H9 (cell line): ENCODE data around the gene CC2D1A. TPM values are rescaled to one million over a fixed set of nuclear protein-coding genes. Genes with fewer than 3 reads are reported as not detected.

Source experiments
- DNase-seq: peaks from one replicate; pipeline ENCODE4 v3.0.0-alpha.2; 2017
- H2AFZ ChIP-seq: one replicate; pipeline ENCODE4 v1.6.1; 2013; ENCODE audit warnings: mild to moderate bottlenecking, low read length, control low read depth, moderate library complexity
- H2AK5ac ChIP-seq: 2 replicates; pipeline ENCODE4 v1.6.1; 2013; ENCODE audit warnings: low read length, control low read depth, mixed read lengths; ENCODE audit not compliant: insufficient read length
- H2BK120ac ChIP-seq: one replicate; pipeline ENCODE4 v1.6.1; 2013; ENCODE audit warnings: low read depth, mild to moderate bottlenecking, low read length, control low read depth, inconsistent platforms; ENCODE audit not compliant: poor library complexity, severe bottlenecking
- H2BK12ac ChIP-seq: 2 replicates; pipeline ENCODE4 v1.6.1; 2013; ENCODE audit warnings: low read length, control low read depth, mixed read lengths, low read depth; ENCODE audit not compliant: insufficient read length
- H2BK15ac ChIP-seq: 2 replicates; pipeline ENCODE4 v1.6.1; 2013; ENCODE audit warnings: low read depth, low read length, control low read depth
- H2BK20ac ChIP-seq: one replicate; pipeline ENCODE4 v1.6.1; 2013; ENCODE audit warnings: low read depth, mild to moderate bottlenecking, low read length, control low read depth, inconsistent platforms; ENCODE audit not compliant: poor library complexity, severe bottlenecking
- H2BK5ac ChIP-seq: 2 replicates; pipeline ENCODE4 v1.6.1; 2013; ENCODE audit warnings: low read length, control low read depth, mixed read lengths; ENCODE audit not compliant: insufficient read length
- H3K14ac ChIP-seq: 2 replicates; pipeline ENCODE4 v1.6.1; 2013; ENCODE audit warnings: low read length, control low read depth; ENCODE audit not compliant: insufficient read depth
- H3K18ac ChIP-seq: 2 replicates; pipeline ENCODE4 v1.6.1; 2013; ENCODE audit warnings: low read depth, mild to moderate bottlenecking, mixed read lengths, low read length, control low read depth; ENCODE audit not compliant: insufficient read length
- H3K23ac ChIP-seq: 2 replicates; pipeline ENCODE4 v1.6.1; 2013; ENCODE audit warnings: low read length, control low read depth, mixed read lengths, low read depth; ENCODE audit not compliant: insufficient read length
- H3K23me2 ChIP-seq: 2 replicates; pipeline ENCODE4 v1.6.1; 2013; ENCODE audit warnings: low read depth, mild to moderate bottlenecking, mixed read lengths, low read length, control low read depth; ENCODE audit not compliant: insufficient read length, poor library complexity, severe bottlenecking
- H3K27ac ChIP-seq: 2 replicates; pipeline ENCODE4 v1.5.1; 2013; ENCODE audit warnings: low read length, control low read depth, mixed read lengths, low read depth; ENCODE audit not compliant: insufficient read length
- H3K27me3 ChIP-seq: 2 replicates; pipeline ENCODE4 v1.6.1; 2013; ENCODE audit warnings: low read length, control low read depth, inconsistent platforms; ENCODE audit not compliant: insufficient read depth
- H3K4ac ChIP-seq: 2 replicates; pipeline ENCODE4 v1.6.1; 2013; ENCODE audit warnings: low read depth, mild to moderate bottlenecking, control low read depth, inconsistent platforms, low read length, moderate library complexity
- H3K4me1 ChIP-seq: 2 replicates; pipeline ENCODE4 v1.6.1; 2013; ENCODE audit warnings: low read length, control low read depth, inconsistent platforms; ENCODE audit not compliant: insufficient read depth
- H3K4me2 ChIP-seq: 2 replicates; pipeline ENCODE4 v1.6.1; 2013; ENCODE audit warnings: low read length, control low read depth, mixed read lengths; ENCODE audit not compliant: insufficient read length, insufficient read depth
- H3K56ac ChIP-seq: 2 replicates; pipeline ENCODE4 v1.6.1; 2013; ENCODE audit warnings: low read depth, mild to moderate bottlenecking, mixed read lengths, low read length, control low read depth; ENCODE audit not compliant: insufficient read length
- H3K79me1 ChIP-seq: 2 replicates; pipeline ENCODE4 v1.6.1; 2013; ENCODE audit warnings: low read depth, mild to moderate bottlenecking, moderate library complexity, low read length, control low read depth, inconsistent platforms; ENCODE audit not compliant: insufficient read depth, poor library complexity, severe bottlenecking
- H3K79me2 ChIP-seq: 2 replicates; pipeline ENCODE4 v1.6.1; 2013; ENCODE audit warnings: low read length, control low read depth, inconsistent platforms; ENCODE audit not compliant: insufficient read depth
- H3K9ac ChIP-seq: 2 replicates; pipeline ENCODE4 v1.6.1; 2013; ENCODE audit warnings: low read length, control low read depth, mixed read lengths; ENCODE audit not compliant: insufficient read length; ENCODE audit errors: extremely low read depth
- H3K9me3 ChIP-seq: one replicate; pipeline ENCODE4 v1.6.1; 2013; ENCODE audit warnings: low read depth, low read length, inconsistent platforms; ENCODE audit not compliant: control insufficient read depth
- H3T11ph ChIP-seq: one replicate; pipeline ENCODE4 v1.6.1; 2013; ENCODE audit warnings: mild to moderate bottlenecking, low read length, control low read depth, inconsistent platforms
- H4K20me1 ChIP-seq: one replicate; pipeline ENCODE4 v1.6.1; 2013; ENCODE audit not compliant: control insufficient read depth, insufficient read length, insufficient read depth
- H4K5ac ChIP-seq: 2 replicates; pipeline ENCODE4 v1.6.1; 2013; ENCODE audit warnings: low read depth, mild to moderate bottlenecking, mixed read lengths, low read length, control low read depth; ENCODE audit not compliant: insufficient read length
- H4K8ac ChIP-seq: replicated peaks from 2 replicates; pipeline ENCODE4 v1.6.1; 2013; ENCODE audit warnings: low read length, control low read depth, mixed read lengths, low read depth; ENCODE audit not compliant: insufficient read length
- H4K91ac ChIP-seq: 2 replicates; pipeline ENCODE4 v1.6.1; 2013; ENCODE audit warnings: low read depth, mild to moderate bottlenecking, moderate library complexity, mixed read lengths, low read length, control low read depth; ENCODE audit not compliant: insufficient read length
- H3K27ac Mint-ChIP-seq, 3 experiments: 2 replicates in 2 of 3; 3 replicates in 1 of 3; pipeline ENCODE4 v1.8.0; 2020 to 2021; ENCODE audit warnings: mixed read lengths in 3 of 3, mild to moderate bottlenecking in 1 of 3, moderate library complexity in 1 of 3
- H3K27me3 Mint-ChIP-seq: 2 replicates; pipeline ENCODE4 v1.8.0; 2021; ENCODE audit warnings: low read depth, mild to moderate bottlenecking, moderate library complexity, mixed read lengths
- H3K36me3 Mint-ChIP-seq, 3 experiments: 2 replicates in 2 of 3; 3 replicates in 1 of 3; pipeline ENCODE4 v1.8.0; 2020 to 2021; ENCODE audit warnings: low read depth in 3 of 3, mixed read lengths in 3 of 3; ENCODE audit not compliant: insufficient read depth in 1 of 3
- H3K4me1 Mint-ChIP-seq, 2 experiments: 2 replicates each; pipeline ENCODE4 v1.8.0; 2020; ENCODE audit warnings: mixed read lengths in 2 of 2
- H3K4me3 Mint-ChIP-seq, 2 experiments: 2 replicates in 1 of 2; 3 replicates in 1 of 2; pipeline ENCODE4 v1.8.0; 2020 to 2021; ENCODE audit warnings: mild to moderate bottlenecking in 2 of 2, mixed read lengths in 2 of 2, moderate library complexity in 1 of 2
- H3K9me3 Mint-ChIP-seq, 2 experiments: 2 replicates in 1 of 2; 3 replicates in 1 of 2; pipeline ENCODE4 v1.8.0; 2020; ENCODE audit warnings: mild to moderate bottlenecking in 2 of 2, mixed read lengths in 2 of 2, moderate library complexity in 1 of 2
- CTCF ChIP-seq: fragments of 200-600 bp; sonication (generic); conservative IDR thresholded peaks from 3 replicates; pipeline ENCODE4 v1.8.0; 2021; ENCODE audit warnings: antibody characterized with exemption, mild to moderate bottlenecking
- WGBS: extraction: QIAGEN DNeasy Blood & Tissue Kit; methylation state at CpG from one replicate; pipeline ENCODE4 v1.1.7; 2013; ENCODE audit warnings: missing lambda C conversion rate, low lambda C conversion rate, mixed read lengths; ENCODE audit not compliant: insufficient read length; ENCODE audit errors: extremely low coverage; 5-methylcytosine and 5-hydroxymethylcytosine counted together
- total RNA-seq: library from RNA; stranded (reverse); gene quantifications from 2 replicates; pipeline ENCODE4 v1.2.1, GENCODE V29; 2021

The CC2D1A gene
- total RNA-seq, 1 experiment from 2014 or later: 48.5 TPM

GRCh38 chr19:13875824-13876223 is 30.2 kb upstream of the CC2D1A start:
- no peaks in the 10 kb centered on the region for H3K79me2 ChIP-seq
- no CpG with 5 or more reads among the region's 5 CpGs for WGBS
- H3K36me3 Mint-ChIP-seq: no peaks in the 10 kb centered on the region
- H2BK5ac ChIP-seq: no peak overlapping the region
- no peak overlapping the region for H3K23ac ChIP-seq
- no peaks in the 10 kb centered on the region for H3K9me3 Mint-ChIP-seq
- no peak overlapping the region for H3K56ac ChIP-seq
- H3K4me1 ChIP-seq: 0 out of 2 replicates have a peak, but pooled peaks cover 3% of the 10 kb centered on the region
- no peak overlapping the region for H3T11ph ChIP-seq
- no peak overlapping the region for H4K5ac ChIP-seq
- H3K4ac ChIP-seq: no peak overlapping the region
- no peak overlapping the region for H3K9ac ChIP-seq
- H4K20me1 ChIP-seq: no peaks in the 10 kb centered on the region
- no peaks in the 10 kb centered on the region for H3K79me1 ChIP-seq
- H2AFZ ChIP-seq: no peak overlapping the region
- peaks cover 81% of the 10 kb centered on the region for H3K27me3 Mint-ChIP-seq
- no peak overlapping the region for H4K8ac ChIP-seq
- H3K27ac ChIP-seq: no peak overlapping the region
- H2BK120ac ChIP-seq: no peak overlapping the region
- DNase-seq: no peak
- no peak overlapping the region for H2BK12ac ChIP-seq
- no peak overlapping the region for H3K14ac ChIP-seq
- no peak overlapping the region for H2BK20ac ChIP-seq
- H3K9me3 ChIP-seq: no peaks in the 10 kb centered on the region
- no peak overlapping the region for H2AK5ac ChIP-seq
- TF ChIP-seq CTCF: no peak
- peaks cover 7 to 13% of the 10 kb centered on the region in 2 experiments for H3K4me1 Mint-ChIP-seq
- peaks cover 6% of the 10 kb centered on the region for H3K23me2 ChIP-seq
- no peak overlapping the region for H3K4me3 Mint-ChIP-seq
- no peak overlapping the region for H2BK15ac ChIP-seq
- no peak overlapping the region for H4K91ac ChIP-seq
- no peak overlapping the region for H3K18ac ChIP-seq
- H3K27me3 ChIP-seq: peaks cover 35% of the 10 kb centered on the region; the same call in 1 of the 2 replicates
- H3K4me2 ChIP-seq: no peak overlapping the region
- no peak overlapping the region for H3K27ac Mint-ChIP-seq
